HepG2 (cell line): ENCODE data around the gene SP6.

Experiments used
- CHCHD3 ChIP-seq: sonication (generic); formaldehyde crosslinking; IDR thresholded peaks from 2 replicates; pipeline ENCODE4 v1.8.0; 2022; ENCODE audit warnings: mild to moderate bottlenecking, missing genetic modification reagents, moderate library complexity
- FOSL1 ChIP-seq: sonication (generic); formaldehyde crosslinking; IDR thresholded peaks from 2 replicates; pipeline ENCODE4 v1.9.0; 2021; ENCODE audit warnings: missing genetic modification reagents, borderline replicate concordance
- NBN ChIP-seq: fragments of 450-650 bp; conservative IDR thresholded peaks from 2 replicates; pipeline ENCODE4 v1.6.1; 2017
- PBX2 ChIP-seq: IDR thresholded peaks from 2 replicates; pipeline ENCODE4 v1.6.1; 2016; ENCODE audit warnings: control low read depth
- TAF1 ChIP-seq: sonication (generic); formaldehyde crosslinking; IDR thresholded peaks from 2 replicates; pipeline ENCODE4 v1.4.0; 2020; ENCODE audit warnings: missing genetic modification reagents
- ZKSCAN1 ChIP-seq: fragments of 150-350 bp; IDR thresholded peaks from 2 replicates; pipeline ENCODE4 v1.6.1; 2014; ENCODE audit warnings: low read length

GRCh38 chr17:47860386-47860785, 9.4 kb upstream of the SP6 start:
- TF ChIP-seq FOSL1 (CRISPR knock-in tag) (no peak), PBX2 (CRISPR knock-in tag) (no peak), NBN (no peak), CHCHD3 (CRISPR knock-in tag) (no peak), TAF1 (CRISPR knock-in tag) (no peak), ZKSCAN1 (no peak)
